Osteocyte (in vitro differentiated cells): ENCODE results near the gene EXOSC3. TPM values are rescaled to one million over a fixed set of nuclear protein-coding genes. Genes with fewer than 3 reads are reported as not detected.
"Not testable (repeated sequence)": the region's sequence is repeated elsewhere in the genome, so short reads cannot be mapped to it uniquely, and the experiment has no call there.

Experiments used
- DNase-seq: peaks from one replicate; pipeline ENCODE4 v3.0.0; 2021; ENCODE audit warnings: mixed read lengths; ENCODE audit not compliant: unreplicated experiment; ENCODE audit errors: extremely low spot score
- H3K27ac Mint-ChIP-seq: one replicate; pipeline ENCODE4 v1.8.0; 2021; ENCODE audit warnings: mild to moderate bottlenecking, mixed read lengths; ENCODE audit not compliant: unreplicated experiment
- H3K27me3 Mint-ChIP-seq: one replicate; pipeline ENCODE4 v1.8.0; 2021; ENCODE audit warnings: mixed read lengths; ENCODE audit not compliant: unreplicated experiment
- H3K36me3 Mint-ChIP-seq: one replicate; pipeline ENCODE4 v1.8.0; 2021; ENCODE audit warnings: mixed read lengths; ENCODE audit not compliant: unreplicated experiment
- H3K4me1 Mint-ChIP-seq: one replicate; pipeline ENCODE4 v1.8.0; 2021; ENCODE audit warnings: mixed read lengths; ENCODE audit not compliant: unreplicated experiment
- H3K4me3 Mint-ChIP-seq: one replicate; pipeline ENCODE4 v1.8.0; 2021; ENCODE audit warnings: mild to moderate bottlenecking, moderate library complexity, mixed read lengths; ENCODE audit not compliant: unreplicated experiment
- H3K9me3 Mint-ChIP-seq: one replicate; pipeline ENCODE4 v1.8.0; 2021; ENCODE audit warnings: mixed read lengths; ENCODE audit not compliant: unreplicated experiment
- CTCF ChIP-seq: fragments of 200-600 bp; sonication (generic); IDR thresholded peaks from 2 replicates; pipeline ENCODE4 v1.5.0; 2021; ENCODE audit warnings: antibody characterized with exemption, mild to moderate bottlenecking, moderate library complexity
- total RNA-seq: library from RNA; stranded (reverse); gene quantifications from 2 replicates; pipeline ENCODE4 v1.2.1, GENCODE V29; 2021

EXOSC3 gene
- total RNA-seq, 1 donor from 2014 or later = 31.6 TPM

GRCh38 chr9:37812773-37813379 lies 28.0 kb upstream of the EXOSC3 start:
- H3K4me3 Mint-ChIP-seq = no peak overlapping the region
- H3K27ac Mint-ChIP-seq = no peak overlapping the region
- no peaks in the 10 kb centered on the region for H3K27me3 Mint-ChIP-seq
- no peak for TF ChIP-seq CTCF
- peaks cover 14% of the 10 kb centered on the region for H3K36me3 Mint-ChIP-seq
- DNase-seq = no peak
- H3K4me1 Mint-ChIP-seq = no peaks in the 10 kb centered on the region
- H3K9me3 Mint-ChIP-seq = peaks cover 3% of the 10 kb centered on the region

- peaks cover 3% of the 10 kb centered on the region for H3K9me3 Mint-ChIP-seq
- no peak overlapping the region for H3K4me3 Mint-ChIP-seq
- H3K36me3 Mint-ChIP-seq = peaks cover 14% of the 10 kb centered on the region
- H3K27me3 Mint-ChIP-seq = no peaks in the 10 kb centered on the region
- no peak overlapping the region for H3K27ac Mint-ChIP-seq
- no peak for DNase-seq
- TF ChIP-seq CTCF = no peak
- no peaks in the 10 kb centered on the region for H3K4me1 Mint-ChIP-seq
These were observed 27.1 kb upstream of the EXOSC3 start for GRCh38 chr9:37811906-37812476.

- H3K36me3 Mint-ChIP-seq = peaks cover 17% of the 10 kb centered on the region
- not testable (repeated sequence) for H3K27me3 Mint-ChIP-seq, H3K27ac Mint-ChIP-seq, H3K4me3 Mint-ChIP-seq, H3K4me1 Mint-ChIP-seq, H3K9me3 Mint-ChIP-seq, DNase-seq
These were observed 24.8 kb upstream of the EXOSC3 start for GRCh38 chr9:37809676-37810075.

GRCh38 chr9:37806271-37806670 lies 21.4 kb upstream of the EXOSC3 start:
- no peak for DNase-seq
- H3K4me1 Mint-ChIP-seq = peaks cover 21% of the 10 kb centered on the region
- H3K4me3 Mint-ChIP-seq = no peak overlapping the region
- H3K9me3 Mint-ChIP-seq = no peaks in the 10 kb centered on the region
- no peak overlapping the region for H3K27ac Mint-ChIP-seq
- H3K27me3 Mint-ChIP-seq = no peaks in the 10 kb centered on the region
- TF ChIP-seq CTCF = no peak
- H3K36me3 Mint-ChIP-seq = peaks cover 9% of the 10 kb centered on the region

GRCh38 chr9:37801959-37802711 lies 17.3 kb upstream of the EXOSC3 start:
- Mint-ChIP-seq H3K27ac (peak overlapping the region; percentile 80), H3K4me1 (peaks cover 31% of the 10 kb centered on the region), H3K36me3 (peaks cover 5% of the 10 kb centered on the region), H3K9me3 (no peaks in the 10 kb centered on the region), H3K4me3 (peak overlapping the region; percentile 91), H3K27me3 (no peaks in the 10 kb centered on the region)
- no peak for DNase-seq
- no peak for TF ChIP-seq CTCF
